Liver (tissue), 9 donors: ENCODE results near the gene LRATD1. TPM values are rescaled to one million over a fixed set of nuclear protein-coding genes. Genes with fewer than 3 reads are reported as not detected.
A peak's percentile ranks its signal among the peaks of the same experiment; 100 is the strongest.

ENCODE experiments used
- DNase-seq: peaks from one replicate; pipeline ENCODE4 v3.0.0-alpha.2; 2017; ENCODE audit warnings: low spot score
- H3K27ac ChIP-seq, 2 donors: one replicate each; pipeline ENCODE4 v1.7.0; 2013; ENCODE audit warnings: inconsistent platforms in 2 of 2, low read length in 2 of 2, control low read depth in 1 of 2, low read depth in 1 of 2, mild to moderate bottlenecking in 1 of 2
- H3K27me3 ChIP-seq, 4 donors: one replicate each; pipeline versions ENCODE4 v1.6.1 to v1.7.0; 2013; ENCODE audit warnings: low read length in 3 of 4, inconsistent platforms in 1 of 4, mild to moderate bottlenecking in 1 of 4, moderate library complexity in 1 of 4; ENCODE audit not compliant: control insufficient read depth in 4 of 4, insufficient read depth in 4 of 4
- H3K36me3 ChIP-seq, 4 donors: one replicate each; pipeline versions ENCODE4 v1.6.1 to v1.7.0; 2013; ENCODE audit warnings: low read length in 3 of 4, mild to moderate bottlenecking in 3 of 4, low read depth in 1 of 4, moderate library complexity in 1 of 4; ENCODE audit not compliant: control insufficient read depth in 4 of 4, insufficient read depth in 3 of 4
- H3K4me1 ChIP-seq, 4 donors: one replicate each; pipeline versions ENCODE4 v1.6.1 to v1.7.0; 2013; ENCODE audit warnings: low read length in 3 of 4, mild to moderate bottlenecking in 3 of 4, moderate library complexity in 1 of 4; ENCODE audit not compliant: control insufficient read depth in 4 of 4, insufficient read depth in 4 of 4
- H3K4me3 ChIP-seq, 3 donors: one replicate each; pipeline versions ENCODE4 v1.6.1 to v1.7.0; 2013; ENCODE audit warnings: low read length in 3 of 3, control low read depth in 1 of 3, low read depth in 1 of 3, mild to moderate bottlenecking in 1 of 3
- H3K9ac ChIP-seq, 2 donors: one replicate each; pipeline ENCODE4 v1.7.0; 2013; ENCODE audit warnings: low read length in 2 of 2, mild to moderate bottlenecking in 2 of 2, moderate library complexity in 2 of 2, control low read depth in 1 of 2, low read depth in 1 of 2
- H3K9me3 ChIP-seq, 4 donors: one replicate each; pipeline versions ENCODE4 v1.6.1 to v1.7.0; 2013; ENCODE audit warnings: low read length in 3 of 4; ENCODE audit not compliant: control insufficient read depth in 4 of 4
- EGR1 ChIP-seq, 2 donors: IDR thresholded peaks; 2 replicates each; pipeline ENCODE4 v1.6.1; 2016 to 2018; ENCODE audit warnings: antibody characterized with exemption in 2 of 2, low read depth in 2 of 2
- FOXA1 ChIP-seq: IDR thresholded peaks from 2 replicates; pipeline ENCODE4 v1.6.1; 2016; ENCODE audit warnings: antibody characterized with exemption
- FOXA2 ChIP-seq: IDR thresholded peaks from 2 replicates; pipeline ENCODE4 v1.6.1; 2016; ENCODE audit warnings: antibody characterized with exemption
- GABPA ChIP-seq, 2 donors: IDR thresholded peaks in 1 of 2; conservative IDR thresholded peaks in 1 of 2; 2 replicates each; pipeline ENCODE4 v1.6.1; 2016; ENCODE audit warnings: antibody characterized with exemption in 2 of 2, mild to moderate bottlenecking in 1 of 2, moderate library complexity in 1 of 2
- HNF4A ChIP-seq, 2 donors: conservative IDR thresholded peaks; 2 replicates each; pipeline ENCODE4 v1.6.1; 2016; ENCODE audit warnings: antibody characterized with exemption in 2 of 2, mild to moderate bottlenecking in 2 of 2
- HNF4G ChIP-seq: IDR thresholded peaks from 2 replicates; pipeline ENCODE4 v1.6.1; 2016; ENCODE audit warnings: antibody characterized with exemption
- JUND ChIP-seq, 2 donors: IDR thresholded peaks; 2 replicates each; pipeline ENCODE4 v1.6.1; 2016; ENCODE audit warnings: antibody characterized with exemption in 2 of 2
- NR2F2 ChIP-seq: IDR thresholded peaks from 2 replicates; pipeline ENCODE4 v1.6.1; 2016; ENCODE audit warnings: antibody characterized with exemption
- RAD21 ChIP-seq, 2 donors: IDR thresholded peaks; 2 replicates each; pipeline ENCODE4 v1.6.1; 2016; ENCODE audit warnings: antibody characterized with exemption in 2 of 2, mild to moderate bottlenecking in 2 of 2
- RXRA ChIP-seq, 2 donors: IDR thresholded peaks; 2 replicates each; pipeline ENCODE4 v1.6.1; 2017 to 2018; ENCODE audit warnings: antibody characterized with exemption in 2 of 2, mild to moderate bottlenecking in 1 of 2
- SP1 ChIP-seq: IDR thresholded peaks from 2 replicates; pipeline ENCODE4 v1.6.1; 2018; ENCODE audit warnings: antibody characterized with exemption, mild to moderate bottlenecking
- WGBS: extraction: QIAGEN DNeasy Blood & Tissue Kit; methylation state at CpG from one replicate; pipeline ENCODE4 v1.1.7; 2013; 5-methylcytosine and 5-hydroxymethylcytosine counted together
- polyA plus RNA-seq, 2 donors: library from polyadenylated mRNA; stranded (reverse) in 1 of 2; unstranded in 1 of 2; fragments of 200-250 nt in 1 of 2; fragments of >200 nt in 1 of 2; fragmentation: Nextera tagmentation in 1 of 2; extraction: Ambion mirVana in 1 of 2; gene quantifications; one replicate each; pipeline versions ENCODE4 v1.2.1 to v1.2.3, GENCODE V29; 2013 to 2015
- total RNA-seq, 2 donors: library from RNA; depleted of rRNA; stranded (reverse); fragments of >200 nt; gene quantifications; one replicate each; pipeline ENCODE4 v1.2.3, GENCODE V29; 2014
- TF ChIP-seq, protein P1 (sequence below): IDR thresholded peaks from 2 replicates; pipeline ENCODE4 v1.6.1; 2016; ENCODE audit warnings: antibody characterized with exemption, mild to moderate bottlenecking
- TF ChIP-seq, protein P2 (sequence below): IDR thresholded peaks from 2 replicates; pipeline ENCODE4 v1.6.1; 2016; ENCODE audit warnings: antibody characterized with exemption
- TF ChIP-seq, protein P3 (sequence below): IDR thresholded peaks from 2 replicates; pipeline ENCODE4 v1.6.1; 2016; ENCODE audit warnings: antibody characterized with exemption
- donor health status: healthy.
- donor health status: healthy.
- donor health status: healthy.
- donor health status: healthy.
- donor health status: healthy.

The LRATD1 gene
- total and polyA plus RNA-seq, 4 donors = 0.08 to 3.4 (median 1.8) TPM

DNA sequence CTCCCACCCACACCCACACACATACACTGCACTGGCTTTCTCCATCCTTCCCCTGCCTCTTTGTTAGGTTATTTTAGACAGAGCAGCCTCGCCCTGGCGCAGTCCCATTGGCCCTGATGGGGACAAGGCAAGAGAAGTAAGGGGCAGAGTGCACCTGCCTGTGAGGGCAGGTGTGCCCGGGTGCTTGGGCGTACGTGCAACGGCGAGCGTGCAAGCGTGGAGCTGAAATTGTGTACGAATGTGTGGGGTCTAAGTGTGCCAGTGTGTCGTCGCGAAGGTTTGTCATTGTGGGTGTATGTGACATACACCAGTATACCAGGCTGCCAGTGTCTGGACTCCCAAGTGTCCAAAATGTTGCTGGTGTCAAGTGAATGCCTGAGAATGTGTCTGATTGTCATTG lies 544 bp downstream of the LRATD1 start:
- whole genome bisulfite sequencing = 7% methylated on average over 13 of the region's 13 CpGs

DNA sequence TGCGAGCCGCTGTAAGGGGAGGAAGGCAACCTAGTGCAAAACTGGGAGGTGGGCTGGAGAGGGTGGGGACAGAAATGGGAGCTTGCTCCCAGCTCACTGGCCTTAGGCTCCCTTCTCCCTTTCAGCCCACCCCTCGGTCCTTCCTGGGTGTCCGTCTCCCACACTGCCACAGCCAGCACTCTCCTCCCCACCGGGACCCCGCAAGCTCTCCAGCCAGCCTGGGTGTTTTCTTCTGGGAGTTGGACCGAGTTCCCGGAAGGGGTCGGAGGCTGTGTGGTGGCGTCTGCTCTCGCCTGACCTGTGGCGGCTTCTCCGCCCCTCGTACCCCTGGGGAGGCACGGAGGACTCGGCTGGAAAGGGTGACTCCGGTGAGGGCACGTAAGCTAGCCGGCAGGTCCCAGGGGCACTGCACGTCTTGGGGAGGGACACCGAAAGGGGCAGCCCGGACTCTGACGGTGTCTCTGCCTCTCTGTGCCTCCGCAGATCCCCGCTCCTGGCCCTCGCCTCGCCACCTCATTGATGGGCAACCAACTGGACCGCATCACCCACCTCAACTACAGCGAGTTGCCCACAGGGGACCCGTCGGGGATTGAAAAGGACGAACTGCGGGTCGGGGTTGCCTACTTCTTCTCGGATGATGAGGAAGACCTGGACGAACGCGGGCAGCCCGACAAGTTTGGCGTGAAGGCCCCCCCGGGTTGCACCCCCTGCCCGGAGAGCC lies 1.1 kb downstream of the LRATD1 start:
- Histone ChIP-seq H3K9ac (no peak overlapping the region), H3K4me1 (peaks cover 12 to 37% (median 30%) of the 10 kb centered on the region in 4 donors), H3K4me3 (peak overlapping the region in 1 of 3 donors; percentile 65), H3K27me3 (peaks cover 0 to 7% (median 3%) of the 10 kb centered on the region in 4 donors), H3K9me3 (no peaks in the 10 kb centered on the region), H3K27ac (no peak overlapping the region), H3K36me3 (no peaks in the 10 kb centered on the region)
- no peak for DNase-seq
- TF ChIP-seq FOXA1 = no peak
- no peak for TF ChIP-seq RXRA (IDR thresholded peaks at IDR 0.05)
- no peak for TF ChIP-seq FOXA2
- TF ChIP-seq, protein P1, sequence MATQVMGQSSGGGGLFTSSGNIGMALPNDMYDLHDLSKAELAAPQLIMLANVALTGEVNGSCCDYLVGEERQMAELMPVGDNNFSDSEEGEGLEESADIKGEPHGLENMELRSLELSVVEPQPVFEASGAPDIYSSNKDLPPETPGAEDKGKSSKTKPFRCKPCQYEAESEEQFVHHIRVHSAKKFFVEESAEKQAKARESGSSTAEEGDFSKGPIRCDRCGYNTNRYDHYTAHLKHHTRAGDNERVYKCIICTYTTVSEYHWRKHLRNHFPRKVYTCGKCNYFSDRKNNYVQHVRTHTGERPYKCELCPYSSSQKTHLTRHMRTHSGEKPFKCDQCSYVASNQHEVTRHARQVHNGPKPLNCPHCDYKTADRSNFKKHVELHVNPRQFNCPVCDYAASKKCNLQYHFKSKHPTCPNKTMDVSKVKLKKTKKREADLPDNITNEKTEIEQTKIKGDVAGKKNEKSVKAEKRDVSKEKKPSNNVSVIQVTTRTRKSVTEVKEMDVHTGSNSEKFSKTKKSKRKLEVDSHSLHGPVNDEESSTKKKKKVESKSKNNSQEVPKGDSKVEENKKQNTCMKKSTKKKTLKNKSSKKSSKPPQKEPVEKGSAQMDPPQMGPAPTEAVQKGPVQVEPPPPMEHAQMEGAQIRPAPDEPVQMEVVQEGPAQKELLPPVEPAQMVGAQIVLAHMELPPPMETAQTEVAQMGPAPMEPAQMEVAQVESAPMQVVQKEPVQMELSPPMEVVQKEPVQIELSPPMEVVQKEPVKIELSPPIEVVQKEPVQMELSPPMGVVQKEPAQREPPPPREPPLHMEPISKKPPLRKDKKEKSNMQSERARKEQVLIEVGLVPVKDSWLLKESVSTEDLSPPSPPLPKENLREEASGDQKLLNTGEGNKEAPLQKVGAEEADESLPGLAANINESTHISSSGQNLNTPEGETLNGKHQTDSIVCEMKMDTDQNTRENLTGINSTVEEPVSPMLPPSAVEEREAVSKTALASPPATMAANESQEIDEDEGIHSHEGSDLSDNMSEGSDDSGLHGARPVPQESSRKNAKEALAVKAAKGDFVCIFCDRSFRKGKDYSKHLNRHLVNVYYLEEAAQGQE = no peak
- no peak for TF ChIP-seq HNF4A (conservative IDR thresholded peaks at IDR 0.05)
- TF ChIP-seq, protein P2, sequence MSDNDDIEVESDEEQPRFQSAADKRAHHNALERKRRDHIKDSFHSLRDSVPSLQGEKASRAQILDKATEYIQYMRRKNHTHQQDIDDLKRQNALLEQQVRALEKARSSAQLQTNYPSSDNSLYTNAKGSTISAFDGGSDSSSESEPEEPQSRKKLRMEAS = no peak
- TF ChIP-seq HNF4G = no peak
- TF ChIP-seq GABPA (IDR thresholded peaks at IDR 0.05 in 1 of 2, conservative IDR thresholded peaks at IDR 0.05 in 1 of 2) = no peak
- TF ChIP-seq SP1 = no peak
- TF ChIP-seq, protein P3, sequence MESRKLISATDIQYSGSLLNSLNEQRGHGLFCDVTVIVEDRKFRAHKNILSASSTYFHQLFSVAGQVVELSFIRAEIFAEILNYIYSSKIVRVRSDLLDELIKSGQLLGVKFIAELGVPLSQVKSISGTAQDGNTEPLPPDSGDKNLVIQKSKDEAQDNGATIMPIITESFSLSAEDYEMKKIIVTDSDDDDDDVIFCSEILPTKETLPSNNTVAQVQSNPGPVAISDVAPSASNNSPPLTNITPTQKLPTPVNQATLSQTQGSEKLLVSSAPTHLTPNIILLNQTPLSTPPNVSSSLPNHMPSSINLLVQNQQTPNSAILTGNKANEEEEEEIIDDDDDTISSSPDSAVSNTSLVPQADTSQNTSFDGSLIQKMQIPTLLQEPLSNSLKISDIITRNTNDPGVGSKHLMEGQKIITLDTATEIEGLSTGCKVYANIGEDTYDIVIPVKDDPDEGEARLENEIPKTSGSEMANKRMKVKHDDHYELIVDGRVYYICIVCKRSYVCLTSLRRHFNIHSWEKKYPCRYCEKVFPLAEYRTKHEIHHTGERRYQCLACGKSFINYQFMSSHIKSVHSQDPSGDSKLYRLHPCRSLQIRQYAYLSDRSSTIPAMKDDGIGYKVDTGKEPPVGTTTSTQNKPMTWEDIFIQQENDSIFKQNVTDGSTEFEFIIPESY = no peak
- 7% methylated on average over 42 of the region's 42 CpGs for WGBS

More for the DNA sequence above, 544 bp downstream of the LRATD1 start:
- peak overlapping the region in 2 of 3 donors; percentile 42 to 65 for H3K4me3 ChIP-seq
- no peak overlapping the region for H3K9ac ChIP-seq
- no peak for DNase-seq
- H3K27me3 ChIP-seq = peaks cover 0 to 7% (median 3%) of the 10 kb centered on the region in 4 donors
- TF ChIP-seq JUND (IDR thresholded peaks at IDR 0.05) = no peak
- no peak for TF ChIP-seq SP1
- H3K36me3 ChIP-seq = no peaks in the 10 kb centered on the region
- H3K9me3 ChIP-seq = no peaks in the 10 kb centered on the region
- peaks cover 12 to 37% (median 30%) of the 10 kb centered on the region in 4 donors for H3K4me1 ChIP-seq
- H3K27ac ChIP-seq = no peak overlapping the region

DNA sequence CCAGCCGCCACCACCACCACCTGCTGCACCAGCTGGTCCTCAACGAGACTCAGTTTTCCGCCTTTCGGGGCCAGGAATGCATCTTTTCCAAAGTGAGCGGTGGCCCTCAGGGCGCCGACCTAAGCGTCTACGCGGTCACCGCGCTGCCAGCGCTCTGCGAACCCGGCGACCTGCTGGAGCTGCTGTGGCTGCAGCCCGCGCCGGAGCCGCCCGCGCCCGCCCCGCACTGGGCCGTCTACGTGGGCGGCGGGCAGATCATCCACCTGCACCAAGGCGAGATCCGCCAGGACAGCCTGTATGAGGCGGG lies 1.6 kb downstream of the LRATD1 start:
- no peak for DNase-seq
- Histone ChIP-seq H3K36me3 (no peaks in the 10 kb centered on the region), H3K4me3 (peak overlapping the region in 1 of 3 donors; percentile 65), H3K4me1 (peaks cover 12 to 37% (median 30%) of the 10 kb centered on the region in 4 donors), H3K9ac (no peak overlapping the region), H3K9me3 (no peaks in the 10 kb centered on the region), H3K27me3 (peaks cover 0 to 7% (median 3%) of the 10 kb centered on the region in 4 donors), H3K27ac (no peak overlapping the region)
- WGBS = 6% methylated on average over 31 of the region's 31 CpGs
- TF ChIP-seq, protein P1 = no peak
- TF ChIP-seq HNF4A (conservative IDR thresholded peaks at IDR 0.05) (no peak), HNF4G (no peak), RAD21 (IDR thresholded peaks at IDR 0.05) (no peak), EGR1 (IDR thresholded peaks at IDR 0.05; ENCODE audit: low read depth in 2 of 2) (no peak), FOXA1 (no peak), NR2F2 (no peak), GABPA (IDR thresholded peaks at IDR 0.05 in 1 of 2, conservative IDR thresholded peaks at IDR 0.05 in 1 of 2) (no peak)
- TF ChIP-seq, protein P2 = no peak
- TF ChIP-seq, protein P3 = no peak
